H1 (cell line): ENCODE data around the gene HSPBP1. TPM values are rescaled to one million over a fixed set of nuclear protein-coding genes. Genes with fewer than 3 reads are reported as not detected.

Experiments used
- CHD2 ChIP-seq: IDR thresholded peaks from 2 replicates; pipeline ENCODE4 v1.6.1; 2012; ENCODE audit warnings: low read length, improper control_type of control experiment
- CREB1 ChIP-seq: IDR thresholded peaks from 2 replicates; pipeline ENCODE4 v1.6.1; 2012; ENCODE audit warnings: inconsistent platforms
- HDAC6 ChIP-seq: IDR thresholded peaks from one replicate; pipeline ENCODE4 v1.7.1; 2012; ENCODE audit warnings: low read depth, mild to moderate bottlenecking, inconsistent platforms, low read length, moderate library complexity
- MAFK ChIP-seq: IDR thresholded peaks from 2 replicates; pipeline ENCODE4 v1.6.1; 2012; ENCODE audit warnings: low read depth, mild to moderate bottlenecking, improper control_type of control experiment, low read length
- NRF1 ChIP-seq: IDR thresholded peaks from 2 replicates; pipeline ENCODE4 v1.6.1; 2011; ENCODE audit warnings: mild to moderate bottlenecking, low read depth, low read length, improper control_type of control experiment
- POLR2AphosphoS5 ChIP-seq: IDR thresholded peaks from 2 replicates; pipeline ENCODE4 v1.6.1; 2011; ENCODE audit warnings: low read depth, low read length
- POU5F1 ChIP-seq: IDR thresholded peaks from 2 replicates; pipeline ENCODE4 v1.6.1; 2011; ENCODE audit warnings: low read depth, mild to moderate bottlenecking, low read length, moderate library complexity
- RAD21 ChIP-seq, 2 experiments: IDR thresholded peaks in 1 of 2; conservative IDR thresholded peaks in 1 of 2; 2 replicates each; pipeline ENCODE4 v1.6.1; 2011; ENCODE audit warnings: low read depth in 2 of 2, low read length in 2 of 2, improper control_type of control experiment in 1 of 2, inconsistent platforms in 1 of 2, mild to moderate bottlenecking in 1 of 2, moderate library complexity in 1 of 2
- SP4 ChIP-seq: IDR thresholded peaks from 2 replicates; pipeline ENCODE4 v1.6.1; 2012; ENCODE audit warnings: low read length, inconsistent platforms
- TEAD4 ChIP-seq: IDR thresholded peaks from 2 replicates; pipeline ENCODE4 v1.6.1; 2012; ENCODE audit warnings: low read depth, low read length, inconsistent platforms, mixed read lengths
- polyA plus RNA-seq, 7 experiments: library from polyadenylated mRNA; depleted of rRNA in 3 of 7; stranded (reverse) in 5 of 7; unstranded in 2 of 7; fragments of >200 nt in 5 of 7; fragments of 200-250 nt in 2 of 7; gene quantifications; 1 replicate in 5 of 7; 2 replicates in 1 of 7; 4 replicates in 1 of 7; pipeline versions ENCODE4 v1.2.1 to v1.2.3, GENCODE V29; 2011 to 2013; ENCODE audit warnings: missing spikeins in 2 of 7, mixed read lengths in 2 of 7
- total RNA-seq: library from RNA; stranded (reverse); fragmentation: NEBNext Ultra II Directional; extraction: Animal tissue kit (Norgen Biotek cat#: 25700); gene quantifications from 2 replicates; pipeline ENCODE4 v1.2.1, GENCODE V29; 2021
- TF ChIP-seq, protein P1 (sequence below): IDR thresholded peaks from 2 replicates; pipeline ENCODE4 v1.6.1; 2011; ENCODE audit warnings: low read depth, mild to moderate bottlenecking, low read length; ENCODE audit not compliant: insufficient read depth

HSPBP1 gene
- total and polyA plus RNA-seq, 2 of the 8 experiments (the other 6 are each of a cell fraction or from before 2014, with no cell fraction given), result 63.4 to 100 TPM

DNA sequence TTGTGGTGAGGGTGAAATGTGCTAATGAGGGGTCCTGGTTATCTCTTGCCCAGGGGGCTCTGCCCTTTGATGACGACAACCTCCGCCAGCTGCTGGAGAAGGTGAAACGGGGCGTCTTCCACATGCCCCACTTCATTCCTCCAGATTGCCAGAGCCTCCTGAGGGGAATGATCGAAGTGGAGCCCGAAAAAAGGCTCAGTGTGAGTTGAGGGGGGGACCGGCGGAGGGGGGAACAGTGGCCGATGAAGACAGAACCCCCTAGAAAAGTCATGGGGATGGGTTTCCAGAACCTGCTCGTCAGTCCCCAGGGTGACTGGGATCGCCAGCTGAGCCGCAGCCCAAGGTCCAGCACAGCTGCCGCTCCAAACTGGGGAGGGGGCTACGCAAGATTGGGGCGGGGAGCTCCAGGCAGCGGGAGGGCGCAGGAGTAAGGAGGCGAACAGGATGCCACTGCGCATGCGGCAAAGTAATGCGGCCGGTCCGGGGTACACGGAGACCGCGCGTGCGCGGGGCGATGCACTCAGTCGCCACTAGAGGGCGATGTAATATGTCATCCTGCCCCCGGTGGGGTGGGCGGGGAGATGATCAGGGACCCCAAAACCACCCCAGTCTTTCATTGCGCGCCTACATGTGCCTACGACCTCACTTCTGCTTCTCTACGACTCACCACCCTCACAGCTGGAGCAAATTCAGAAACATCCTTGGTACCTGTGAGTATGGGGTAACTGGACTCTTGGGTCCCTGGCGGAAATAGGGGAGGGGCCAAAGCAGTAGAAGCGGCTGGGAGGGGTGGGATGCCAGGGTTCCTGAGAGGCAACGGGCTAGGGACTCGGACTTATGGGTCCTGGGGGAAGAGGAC lies 21.8 kb upstream of the HSPBP1 start (continued):
- TF ChIP-seq POU5F1 (no peak), TEAD4 (no peak), CREB1 (0 out of 2 replicates have a peak, but pooled peaks have one; percentile 53), RAD21 (IDR thresholded peaks at IDR 0.05 in 1 of 2, conservative IDR thresholded peaks at IDR 0.05 in 1 of 2; ENCODE audit: low read depth in 2 of 2, low read length in 2 of 2) (peak; percentile 71 to 74), CHD2 (no peak), MAFK (no peak), POLR2AphosphoS5 (peak; percentile 48; the same call in 1 of the 2 replicates), HDAC6 (no peak), SP4 (no peak), NRF1 (peak; percentile 85)
- TF ChIP-seq, protein P1, sequence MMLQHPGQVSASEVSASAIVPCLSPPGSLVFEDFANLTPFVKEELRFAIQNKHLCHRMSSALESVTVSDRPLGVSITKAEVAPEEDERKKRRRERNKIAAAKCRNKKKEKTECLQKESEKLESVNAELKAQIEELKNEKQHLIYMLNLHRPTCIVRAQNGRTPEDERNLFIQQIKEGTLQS, result no peak
